Measurements from ENCODE around the gene AMDHD2.

Gene AMDHD2

DNA sequence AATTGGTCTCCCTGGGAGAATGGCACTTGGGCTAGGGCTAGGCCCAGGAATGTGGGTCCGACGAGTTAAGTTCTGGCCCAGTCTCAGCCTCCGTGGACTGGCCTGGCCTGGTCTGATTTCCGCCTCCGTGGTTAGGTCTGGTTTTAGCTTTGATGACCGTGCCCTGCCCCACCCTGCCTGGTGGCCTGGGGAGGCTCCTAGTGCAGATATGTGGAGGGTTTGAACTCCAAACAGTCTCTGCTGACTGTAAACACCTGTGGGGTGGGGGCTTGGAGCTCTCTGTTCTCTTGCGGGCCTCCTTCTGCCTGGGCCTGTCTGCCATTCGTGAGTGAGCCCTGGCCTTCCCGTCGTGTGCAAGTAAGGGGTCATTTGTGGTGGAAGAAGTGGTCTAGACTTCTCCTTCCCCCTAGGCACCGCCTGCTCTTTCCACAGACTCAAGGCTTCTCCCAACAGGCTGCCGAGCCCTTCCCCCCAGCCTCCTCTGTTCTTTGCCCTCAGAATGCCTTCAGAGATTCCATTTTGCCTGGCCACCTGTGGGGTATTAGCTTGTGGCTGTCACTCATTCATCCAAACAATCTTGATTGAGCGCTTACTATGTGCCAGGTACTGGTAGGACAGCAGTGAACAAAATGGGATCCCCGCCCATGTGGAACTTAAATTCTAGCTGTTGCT lies 4.9 kb upstream of the AMDHD2 start:
- DNase-seq = peak in 1 of 10 donors; percentile 65
- intact Hi-C loops (cut with DNase I) = no loop called here

DNA sequence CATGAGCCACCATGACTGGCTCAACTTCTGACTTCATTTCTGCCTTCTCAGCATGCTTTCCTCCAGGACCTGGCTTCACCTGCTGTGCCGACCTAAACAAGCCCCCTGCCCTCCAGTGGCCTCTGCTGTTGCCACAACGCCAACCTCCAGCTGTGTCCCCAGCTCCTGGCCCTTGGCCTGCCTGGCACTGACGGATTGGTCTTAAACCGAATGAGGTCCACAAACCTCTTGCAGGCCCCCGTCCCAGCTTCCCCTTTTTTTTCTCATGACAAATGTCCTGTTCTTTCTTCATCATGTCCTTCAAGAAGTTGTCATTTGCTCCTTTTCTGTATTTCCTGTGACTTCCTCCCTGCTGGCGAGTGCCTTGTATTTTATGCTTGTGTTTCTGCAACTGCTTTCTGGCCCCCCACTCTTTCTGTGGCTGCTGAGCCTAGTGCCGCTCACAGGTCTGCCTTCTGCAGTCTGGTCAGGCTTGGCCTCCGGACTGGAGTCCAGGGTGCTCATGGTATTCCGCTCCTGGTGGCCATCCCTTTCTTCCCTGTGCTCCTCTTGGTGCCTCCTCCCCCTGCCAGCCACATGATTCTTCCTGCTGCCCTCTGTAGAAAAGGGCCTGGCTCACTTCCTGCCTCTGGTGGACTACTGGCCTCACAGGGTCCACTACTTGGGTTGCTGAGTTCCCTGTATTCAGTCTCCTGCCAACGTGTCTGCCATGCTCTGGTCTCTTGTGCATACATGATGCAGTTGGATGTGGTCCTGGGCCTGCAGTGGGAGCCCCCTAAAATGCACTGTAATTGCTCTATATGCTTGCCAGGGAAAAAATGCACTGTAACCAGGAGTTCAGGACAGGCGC lies 3.6 kb upstream of the AMDHD2 start:
- peak in 1 of 10 donors; percentile 80 for DNase-seq
- intact Hi-C loops (cut with DNase I) = no loop called here

DNA sequence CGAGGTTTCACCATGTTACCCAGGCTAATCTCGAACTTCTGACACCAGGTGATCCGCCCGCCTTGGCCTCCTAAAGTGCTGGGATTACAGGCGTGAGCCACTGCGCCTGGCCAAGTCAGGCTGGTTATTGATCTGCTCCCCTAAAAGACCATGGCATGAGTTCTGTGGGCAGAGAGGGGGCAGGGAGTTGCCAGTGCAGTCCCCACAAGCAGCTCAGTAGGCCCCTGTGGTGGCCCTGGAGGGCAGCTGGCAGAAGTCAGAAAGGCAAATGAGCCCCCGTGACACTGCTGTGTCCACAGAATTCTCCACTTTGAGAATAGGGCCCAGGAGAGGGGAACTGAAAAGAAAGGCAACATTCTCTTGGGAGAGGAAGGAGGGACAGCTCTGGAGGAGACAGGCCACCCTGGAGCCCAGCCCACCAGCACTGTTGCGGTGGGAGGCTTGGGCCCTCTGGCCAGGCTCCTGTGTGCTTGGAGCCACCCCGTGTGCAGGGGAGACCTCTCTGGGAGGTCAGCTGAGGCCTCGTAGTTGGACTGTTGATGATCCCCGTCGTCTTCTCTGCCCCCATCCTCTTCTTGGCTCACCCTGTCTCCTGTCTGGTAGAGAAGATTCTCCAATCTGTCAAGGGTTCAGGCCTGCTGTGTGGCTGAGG lies 2.1 kb upstream of the AMDHD2 start:
- DNase-seq = peak in 1 of 10 donors; percentile 29
- intact Hi-C loops (cut with DNase I) = no loop called here

DNA sequence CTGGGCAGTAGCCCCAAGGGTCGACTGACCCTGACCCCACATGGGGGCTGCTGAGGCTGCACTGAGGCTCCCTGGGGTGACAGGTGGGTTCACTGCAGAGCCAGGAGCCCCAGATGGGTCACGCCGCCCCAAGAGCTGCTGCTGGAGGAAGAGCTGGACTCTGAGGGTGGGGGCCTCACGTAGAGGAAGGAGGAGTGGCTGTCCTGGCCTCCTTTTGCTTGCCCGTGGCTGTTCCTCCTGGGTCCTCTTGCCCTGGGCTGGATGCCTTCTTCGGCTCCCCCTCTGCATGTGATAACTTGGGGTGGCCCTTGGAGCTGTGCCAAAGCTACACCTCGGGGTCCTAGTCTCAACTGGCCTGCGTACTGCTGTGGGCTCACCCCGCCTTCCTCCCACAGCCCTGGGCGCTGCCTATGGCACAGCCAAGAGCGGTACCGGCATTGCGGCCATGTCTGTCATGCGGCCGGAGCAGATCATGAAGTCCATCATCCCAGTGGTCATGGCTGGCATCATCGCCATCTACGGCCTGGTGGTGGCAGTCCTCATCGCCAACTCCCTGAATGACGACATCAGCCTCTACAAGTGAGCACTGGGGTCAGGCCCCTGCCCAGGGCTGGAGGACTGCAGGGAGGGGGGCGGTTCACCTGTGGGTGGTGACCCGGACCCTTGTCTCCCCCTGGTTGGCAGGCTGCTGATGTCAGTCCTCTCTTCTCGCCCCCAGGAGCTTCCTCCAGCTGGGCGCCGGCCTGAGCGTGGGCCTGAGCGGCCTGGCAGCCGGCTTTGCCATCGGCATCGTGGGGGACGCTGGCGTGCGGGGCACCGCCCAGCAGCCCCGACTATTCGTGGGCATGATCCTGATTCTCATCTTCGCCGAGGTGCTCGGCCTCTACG lies 1.1 kb upstream of the AMDHD2 start:
- DNase-seq = peak in 2 of 10 donors; percentile 73 to 86
- intact Hi-C loops (cut with DNase I) = no loop called here

DNA sequence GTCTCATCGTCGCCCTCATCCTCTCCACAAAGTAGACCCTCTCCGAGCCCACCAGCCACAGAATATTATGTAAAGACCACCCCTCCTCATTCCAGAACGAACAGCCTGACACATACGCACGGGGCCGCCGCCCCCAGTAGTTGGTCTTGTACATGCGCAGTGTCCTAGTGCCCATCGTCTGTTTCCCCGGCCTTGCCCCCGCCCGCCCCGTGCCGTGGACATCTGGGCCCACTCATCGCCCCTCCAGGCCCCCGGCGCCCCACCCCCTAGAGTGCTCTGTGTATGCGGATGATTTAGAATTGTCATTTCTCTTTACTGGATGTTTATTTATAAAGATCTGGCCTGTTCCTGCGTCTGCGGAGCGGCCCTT lies 475 bp upstream of the AMDHD2 start:
- intact Hi-C loops (cut with DNase I) = no loop called here
- peak in 1 of 10 donors; percentile 80 for DNase-seq

DNA sequence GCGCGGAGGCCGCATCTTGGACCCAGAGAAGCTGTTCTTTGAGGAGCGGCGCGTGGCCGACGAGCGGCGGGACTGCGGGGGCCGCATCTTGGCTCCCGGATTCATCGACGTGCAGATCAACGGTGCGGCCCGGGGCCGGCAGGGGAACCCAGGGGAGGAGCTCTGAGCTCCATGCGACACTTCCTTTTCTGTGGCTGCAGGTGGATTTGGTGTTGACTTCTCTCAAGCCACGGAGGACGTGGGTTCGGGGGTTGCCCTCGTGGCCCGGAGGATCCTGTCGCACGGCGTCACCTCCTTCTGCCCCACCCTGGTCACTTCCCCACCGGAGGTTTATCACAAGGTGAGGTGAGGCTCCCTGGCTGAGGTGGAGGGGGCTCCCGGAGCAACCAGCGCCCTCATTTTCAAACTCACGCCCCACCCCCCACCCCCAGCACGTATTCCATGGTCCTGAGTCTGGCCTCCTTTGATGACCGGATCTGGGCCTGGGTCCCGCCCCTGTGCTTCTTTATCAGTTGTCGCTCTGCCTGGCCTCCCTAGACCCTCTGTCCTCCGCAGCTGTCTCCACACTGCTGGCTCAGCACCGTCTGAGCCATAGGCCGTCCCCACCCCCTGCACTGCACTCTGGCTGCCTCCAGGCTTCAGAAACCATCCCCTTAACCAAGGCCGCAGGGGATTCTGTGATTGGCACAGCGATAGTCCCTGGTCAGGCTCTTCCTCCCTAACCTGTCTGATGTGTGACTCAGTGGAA lies 787 bp downstream of the AMDHD2 start:
- intact Hi-C loops (cut with DNase I) = no loop called here
- peak in 2 of 10 donors; percentile 78 to 84 for DNase-seq

DNA sequence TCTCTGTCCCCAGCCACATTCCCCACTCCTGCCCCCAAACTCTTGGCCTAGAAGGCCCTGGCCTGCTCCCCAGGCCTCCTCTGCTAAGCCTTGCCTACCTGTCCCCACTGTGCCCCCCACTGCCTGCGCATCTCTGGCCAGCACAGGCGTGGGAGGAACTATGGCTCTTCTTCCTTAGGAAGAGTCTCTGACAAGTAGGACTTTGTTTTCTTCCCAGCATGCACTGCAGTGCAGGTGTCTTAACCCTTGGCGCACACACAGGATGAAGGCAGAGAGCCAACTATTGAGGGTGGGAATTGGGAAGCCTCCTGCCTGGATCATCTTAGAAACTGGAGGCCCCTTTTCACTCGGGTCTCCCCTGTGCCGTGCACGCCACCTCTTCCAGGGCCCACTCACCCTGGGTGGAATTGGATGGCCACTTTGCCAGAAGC lies 3.6 kb downstream of the AMDHD2 start:
- DNase-seq = peak in 1 of 10 donors; percentile 54
- intact Hi-C loops (cut with DNase I) = no loop called here

DNA sequence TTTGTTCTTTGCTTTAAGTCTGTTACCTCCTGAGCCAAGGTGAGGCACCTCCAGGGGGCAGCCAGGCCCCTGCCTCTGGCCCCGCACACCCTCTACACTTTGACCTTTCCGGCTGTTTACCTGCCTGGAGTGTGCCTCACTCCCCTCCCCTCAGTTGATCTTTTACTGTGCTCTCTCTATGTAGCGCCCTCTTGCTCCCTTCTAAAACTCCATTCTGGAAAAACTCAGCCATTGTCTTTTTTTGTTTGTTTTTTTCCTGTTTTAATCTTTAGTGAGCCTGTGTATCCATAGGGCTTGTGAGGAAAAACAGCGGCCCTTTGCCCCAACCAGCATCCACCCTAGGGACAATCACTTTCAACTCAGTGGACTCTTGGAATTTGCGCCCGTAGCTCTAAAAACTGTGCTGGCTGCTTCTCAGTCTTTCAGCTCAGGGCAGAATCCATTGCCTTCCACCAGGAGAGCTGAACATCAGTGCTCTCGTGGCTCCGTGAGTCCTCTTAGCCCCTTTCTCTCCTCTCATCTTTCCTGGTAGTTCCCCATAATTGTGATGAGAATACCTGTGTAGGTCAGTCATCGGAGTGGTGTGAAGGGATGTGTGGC lies 4.3 kb downstream of the AMDHD2 start:
- peak in 1 of 10 donors; percentile 3 for DNase-seq

DNA sequence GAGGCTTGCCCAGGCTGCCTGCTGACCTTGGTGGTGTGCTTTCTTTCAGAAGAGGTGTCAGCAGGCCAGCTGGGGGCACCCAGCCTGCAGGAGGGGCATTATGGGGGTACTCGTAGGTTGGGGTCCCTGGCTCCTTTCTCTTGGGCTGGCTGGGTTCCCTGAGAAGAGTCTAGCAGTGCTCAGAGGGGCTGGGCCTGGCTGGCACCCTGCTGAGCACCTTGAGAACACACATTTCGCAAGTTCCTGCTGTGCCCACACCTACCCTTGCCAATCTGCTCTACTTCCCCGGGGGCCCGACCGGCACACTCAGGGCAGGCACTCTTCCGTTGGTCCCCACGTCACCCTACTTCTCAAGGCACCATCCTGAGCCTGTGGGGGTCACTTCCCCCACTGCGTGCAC lies 6.0 kb downstream of the AMDHD2 start:
- peak in 1 of 10 donors; percentile 41 for DNase-seq
- intact Hi-C loops (cut with DNase I) = no loop called here

More for the DNA sequence above, 4.3 kb downstream of the AMDHD2 start:
- intact Hi-C loops (cut with DNase I) = no loop called here

DNA sequence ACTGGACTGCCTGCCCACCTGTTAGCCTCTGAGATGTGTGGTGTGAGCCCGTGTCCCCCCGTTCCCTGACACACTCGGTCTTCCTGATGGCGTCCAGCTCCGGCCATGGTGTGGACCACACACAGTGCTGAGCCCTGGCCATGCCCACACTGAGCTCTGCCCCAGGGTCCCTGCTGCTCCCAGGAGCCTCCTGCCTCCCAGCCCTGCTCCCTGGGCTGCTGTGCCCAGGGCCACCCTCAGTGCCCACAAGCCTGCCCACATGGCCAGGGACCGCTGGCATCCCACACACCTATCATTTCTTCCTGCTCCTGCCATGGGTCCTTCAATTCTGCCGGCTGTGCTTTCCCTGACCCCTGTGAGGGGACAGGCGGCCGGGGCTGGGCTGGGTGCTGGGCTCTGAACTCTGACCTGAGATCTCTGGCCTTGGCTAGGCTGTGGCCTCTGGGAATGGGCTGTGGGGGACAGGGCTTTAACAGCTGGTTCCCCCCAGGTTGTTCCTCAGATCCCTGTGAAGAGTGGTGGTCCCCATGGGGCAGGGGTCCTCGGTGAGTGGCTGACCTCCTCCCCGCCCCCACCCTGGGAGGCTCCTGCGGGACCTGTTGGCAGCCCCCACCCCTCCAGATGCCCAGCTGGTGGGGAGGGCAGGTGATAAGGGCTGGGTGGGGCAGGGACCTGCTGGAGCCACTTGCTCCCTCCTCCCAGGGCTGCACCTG lies 7.1 kb downstream of the AMDHD2 start:
- peak in 1 of 10 donors; percentile 79 for DNase-seq
- intact Hi-C loops (cut with DNase I) = no loop called here

DNA sequence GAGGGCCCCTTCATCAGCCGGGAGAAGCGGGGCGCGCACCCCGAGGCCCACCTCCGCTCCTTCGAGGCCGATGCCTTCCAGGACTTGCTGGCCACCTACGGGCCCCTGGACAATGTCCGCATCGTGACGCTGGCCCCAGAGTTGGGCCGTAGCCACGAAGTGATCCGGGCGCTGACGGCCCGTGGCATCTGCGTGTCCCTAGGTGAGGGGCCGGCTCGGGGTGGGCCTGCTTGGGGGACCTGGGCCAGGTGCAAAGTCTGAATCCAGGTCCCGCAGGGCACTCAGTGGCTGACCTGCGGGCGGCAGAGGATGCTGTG lies 7.6 kb downstream of the AMDHD2 start:
- intact Hi-C loops (cut with DNase I) = no loop called here
- DNase-seq = peak in 1 of 10 donors; percentile 85

DNA sequence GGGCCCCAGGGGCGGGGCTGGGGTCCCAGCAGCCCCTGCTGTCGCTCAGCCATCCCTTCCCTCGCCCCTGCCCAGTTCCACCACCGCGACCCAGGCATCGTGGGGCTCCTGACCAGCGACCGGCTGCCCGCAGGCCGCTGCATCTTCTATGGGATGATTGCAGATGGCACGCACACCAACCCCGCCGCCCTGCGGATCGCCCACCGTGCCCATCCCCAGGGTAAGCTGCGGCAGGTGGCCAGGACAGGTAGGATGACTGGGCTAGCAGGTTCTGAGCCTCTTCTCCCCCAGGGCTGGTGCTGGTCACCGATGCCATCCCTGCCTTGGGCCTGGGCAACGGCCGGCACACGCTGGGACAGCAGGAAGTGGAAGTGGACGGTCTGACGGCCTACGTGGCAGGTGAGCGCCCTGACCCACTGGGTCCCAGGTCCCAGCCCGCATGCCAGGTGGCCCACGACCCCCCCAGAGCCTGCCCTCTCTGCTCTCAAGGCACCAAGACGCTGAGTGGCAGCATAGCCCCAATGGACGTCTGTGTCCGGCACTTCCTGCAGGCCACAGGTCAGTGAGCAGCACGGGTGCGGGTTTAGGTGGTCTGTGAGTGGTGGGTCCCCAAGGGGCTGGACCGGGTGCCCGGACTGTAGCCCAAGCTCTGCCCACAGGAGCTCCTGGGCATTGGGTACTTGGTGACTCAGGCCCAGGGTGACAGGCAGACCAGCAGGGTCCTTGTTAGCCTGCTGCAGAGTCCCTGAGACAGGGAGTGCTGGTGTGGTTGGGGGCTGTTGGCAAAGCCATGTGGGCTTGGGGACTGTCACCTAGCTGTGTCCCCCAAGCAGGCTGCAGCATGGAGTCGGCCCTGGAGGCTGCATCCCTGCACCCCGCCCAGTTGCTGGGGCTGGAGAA lies 8.2 kb downstream of the AMDHD2 start:
- intact Hi-C loops (cut with DNase I) = no loop called here
- DNase-seq = peak in 1 of 10 donors; percentile 77

DNA sequence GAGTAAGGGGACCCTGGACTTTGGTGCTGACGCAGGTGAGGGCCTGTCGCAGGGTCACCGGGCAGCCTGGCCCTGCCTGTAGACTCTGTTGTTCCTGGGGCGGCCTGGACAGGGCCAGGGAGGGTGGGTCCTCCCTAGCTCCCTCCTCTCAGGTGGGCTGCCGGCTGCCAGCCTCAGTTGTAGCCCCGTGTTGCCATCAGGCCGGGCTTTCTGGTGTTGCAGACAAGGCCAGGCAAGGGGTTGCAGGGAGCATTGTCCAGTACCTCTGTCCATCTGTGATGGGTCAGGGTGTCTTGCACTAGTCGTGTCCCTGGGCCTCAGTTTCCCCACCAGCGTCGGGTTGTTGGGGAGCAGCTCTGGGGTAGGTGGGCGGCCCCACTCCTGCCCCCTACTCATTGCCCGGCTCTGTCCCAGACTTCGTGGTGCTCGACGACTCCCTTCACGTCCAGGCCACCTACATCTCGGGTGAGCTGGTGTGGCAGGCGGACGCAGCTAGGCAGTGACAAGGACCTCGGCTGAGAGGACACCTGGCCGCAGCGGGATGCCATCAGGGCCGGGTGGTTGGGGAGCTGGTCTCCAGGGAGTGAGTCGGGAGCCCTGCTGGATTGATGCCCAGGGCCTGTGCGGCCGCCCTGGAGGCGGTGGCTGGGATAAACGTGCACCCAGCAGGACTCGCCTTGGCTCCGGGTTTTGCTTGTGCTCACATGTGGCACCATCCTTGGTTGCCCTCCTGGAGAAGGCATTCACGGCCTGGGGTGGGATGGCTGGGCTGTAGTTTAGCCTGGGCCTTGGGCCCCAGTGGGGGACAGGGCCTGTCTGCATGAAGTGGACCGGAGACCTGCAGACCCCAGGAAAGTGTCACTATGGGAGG lies 9.1 kb downstream of the AMDHD2 start:
- intact Hi-C loops (cut with DNase I) = no loop called here
- peak in 2 of 10 donors; percentile 62 to 66 for DNase-seq

DNA sequence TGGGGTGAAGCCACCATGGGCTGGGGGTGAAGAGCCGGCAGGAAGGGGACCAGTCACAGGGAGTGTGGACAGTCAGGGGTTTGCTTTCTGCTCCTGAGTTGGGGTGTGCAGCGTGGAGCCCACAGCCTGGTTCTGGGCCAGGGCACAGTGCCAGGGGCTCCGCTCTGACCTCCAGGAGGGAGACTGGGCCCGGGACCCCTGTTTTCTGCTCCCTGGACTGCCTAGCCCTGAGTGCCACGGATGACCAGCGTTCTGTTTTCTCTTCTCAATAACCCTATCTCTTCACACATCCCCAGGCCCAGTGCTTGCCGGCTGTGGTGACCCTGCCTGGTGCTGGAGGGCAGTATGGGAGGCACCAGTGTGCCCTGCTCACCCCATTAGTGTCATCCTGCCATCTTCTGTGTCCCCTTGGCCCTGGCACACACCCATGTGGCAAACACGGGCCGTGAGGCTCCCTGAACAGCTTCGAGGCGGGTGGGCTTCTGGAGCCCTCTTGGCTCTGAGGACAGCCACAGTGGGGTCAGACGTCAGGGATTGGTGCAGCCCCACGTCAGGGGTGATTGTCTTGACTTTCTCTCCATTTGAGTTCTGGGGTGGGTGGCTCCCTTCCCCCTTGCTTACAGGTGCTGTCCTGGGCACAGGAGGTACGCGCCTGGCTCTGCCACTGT lies 9.9 kb downstream of the AMDHD2 start:
- intact Hi-C loops (cut with DNase I) = no loop called here
- no peak for DNase-seq

DNA sequence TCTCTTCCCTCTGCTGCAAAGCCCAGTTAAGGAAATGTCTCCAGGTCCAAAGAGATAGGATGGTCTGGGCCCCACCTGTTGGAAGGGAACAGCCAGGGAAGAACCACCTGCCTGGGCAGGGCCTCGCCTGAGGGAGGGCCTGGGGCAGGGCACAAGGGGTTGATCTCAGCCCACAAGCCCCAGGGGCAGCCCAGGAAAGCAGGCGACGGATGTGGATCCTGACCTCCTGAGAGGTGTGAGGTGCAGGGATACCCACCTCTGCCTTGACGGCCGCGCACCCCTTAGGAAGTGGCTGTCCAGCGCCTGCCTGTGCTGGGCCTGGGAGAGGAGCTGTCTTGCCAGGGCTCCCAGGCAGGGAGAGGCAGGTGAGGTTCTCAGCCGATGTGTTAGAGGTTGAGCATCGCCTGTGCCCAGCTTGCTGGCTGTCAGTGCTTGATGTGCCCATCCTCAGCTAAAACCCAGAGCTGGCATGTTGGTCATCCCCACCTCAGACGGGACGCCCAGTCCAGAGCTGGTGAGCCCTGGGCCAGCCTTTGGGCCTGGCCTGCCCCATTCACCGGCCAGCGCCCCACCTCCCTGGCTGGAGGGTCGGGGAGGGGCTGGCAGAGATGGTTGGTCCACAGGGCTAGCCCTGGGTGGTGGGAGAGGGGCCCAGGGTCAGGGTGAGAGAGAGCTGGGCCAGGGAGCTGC lies 10.6 kb downstream of the AMDHD2 start:
- intact Hi-C loops (cut with DNase I) = no loop called here
- DNase-seq = peak in 1 of 10 donors; percentile 62

DNA sequence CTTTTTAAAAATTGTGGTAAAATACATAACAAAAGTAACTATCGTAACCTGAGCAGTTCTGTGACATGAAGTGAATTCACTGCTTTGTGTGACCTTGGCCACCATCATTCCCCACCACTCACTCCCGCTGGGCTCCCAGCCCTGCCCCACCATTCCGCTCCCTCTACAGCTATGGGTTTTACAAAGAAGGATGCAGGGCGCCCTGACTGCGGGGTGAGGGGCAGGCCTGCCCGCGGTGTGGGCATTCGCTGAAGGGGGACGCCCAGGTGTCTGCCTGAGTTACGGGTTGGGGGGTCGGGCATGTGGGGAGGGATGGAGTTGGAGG lies 11.2 kb downstream of the AMDHD2 start, which contains the start of gene CEMP1:
Gene CEMP1 (minus strand): TSS at position 38 of the 325 bp plus-strand sequence. CDS start 335 bp downstream, outside the sequence.
- intact Hi-C loops (cut with DNase I) = no loop called here
- no peak for DNase-seq

All from posterior cingulate gyrus (tissue), 11 donors.